ENCODE results near the gene DDX39B.

DNA sequence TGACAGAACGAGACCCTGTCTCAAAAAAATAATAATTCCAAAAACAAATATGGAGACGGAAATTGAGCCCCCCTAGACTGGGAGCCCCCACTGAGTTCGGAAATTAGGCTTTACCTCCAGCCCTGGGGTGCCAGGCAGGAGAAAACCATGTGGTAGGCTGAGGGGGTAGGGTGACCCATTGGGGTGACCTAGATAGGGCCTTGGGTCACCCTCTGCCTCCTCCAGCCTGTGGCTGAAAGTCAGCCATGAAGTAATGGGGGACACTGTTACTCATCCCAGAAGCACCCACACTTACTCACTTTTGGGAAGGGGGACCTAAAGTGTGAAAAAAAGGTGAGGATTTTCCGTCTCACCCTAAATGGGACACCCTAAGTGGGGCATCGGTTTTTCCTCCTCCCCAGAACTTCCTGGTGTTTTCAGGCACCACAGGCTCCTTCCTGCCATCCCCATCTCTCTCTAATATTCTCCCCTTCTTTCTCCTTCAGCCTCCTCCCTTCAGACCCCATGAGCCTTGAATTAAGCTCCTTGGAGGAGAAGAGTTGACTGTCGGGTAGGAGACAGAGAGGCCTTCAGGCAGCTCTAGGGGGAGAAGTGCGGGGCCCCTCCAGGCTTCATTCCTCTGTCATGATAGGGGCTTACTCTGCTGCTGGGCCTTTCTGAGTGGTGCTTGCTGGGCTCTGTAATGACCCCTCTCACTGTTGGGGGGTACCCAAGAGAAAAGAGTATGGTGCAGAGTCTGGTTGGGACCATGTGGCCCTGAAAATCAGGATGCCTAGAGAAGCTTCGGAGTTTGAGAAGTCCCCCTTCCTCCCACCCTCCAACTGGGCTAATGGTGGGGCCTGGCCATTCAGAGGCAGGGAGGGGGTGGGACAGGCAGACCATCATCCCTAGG, 38.0 kb upstream of the DDX39B start:
- TF ChIP-seq TAF1 (IDR thresholded peaks at IDR 0.05; ENCODE audit: low read depth) (no peak), EP300 (IDR thresholded peaks at IDR 0.05; ENCODE audit: borderline replicate concordance) (no peak), NFIC (IDR thresholded peaks at IDR 0.05) (no peak), YY1 (IDR thresholded peaks at IDR 0.05; ENCODE audit: low read depth) (no peak), FOXM1 (IDR thresholded peaks at IDR 0.05; ENCODE audit: borderline replicate concordance, low read depth) (no peak)
